K562 (cell line): ENCODE data around the gene CDKN2AIP. TPM values are rescaled to one million over a fixed set of nuclear protein-coding genes. Genes with fewer than 3 reads are reported as not detected.

Source experiments
- CBX5 ChIP-seq: IDR thresholded peaks from 2 replicates; pipeline ENCODE4 v1.6.1; 2014; ENCODE audit warnings: low read depth, borderline replicate concordance
- CC2D1A ChIP-seq: fragments of 450-650 bp; IDR thresholded peaks from 2 replicates; pipeline ENCODE4 v1.6.1; 2017; ENCODE audit warnings: mild to moderate bottlenecking
- FOXA1 ChIP-seq: fragments of 450-650 bp; IDR thresholded peaks from 2 replicates; pipeline ENCODE4 v1.6.1; 2016; ENCODE audit warnings: mild to moderate bottlenecking, borderline replicate concordance
- GATAD2A ChIP-seq: fragments of 450-650 bp; IDR thresholded peaks from 2 replicates; pipeline ENCODE4 v1.6.1; 2017
- JUND ChIP-seq, 2 experiments: IDR thresholded peaks; 2 replicates in 1 of 2; 3 replicates in 1 of 2; pipeline ENCODE4 v1.6.1; 2011; ENCODE audit warnings: borderline replicate concordance in 2 of 2, low read depth in 2 of 2, low read length in 2 of 2, improper control_type of control experiment in 1 of 2, missing biosample characterization in 1 of 2, missing genetic modification characterization in 1 of 2, missing genetic modification reagents in 1 of 2
- KLF10 ChIP-seq: fragments of 250-450 bp; sonication (Bioruptor Pico); IDR thresholded peaks from 2 replicates; pipeline ENCODE4 v1.6.1; 2021; ENCODE audit warnings: matching md5 sums
- NFIC ChIP-seq: fragments of 450-650 bp; IDR thresholded peaks from 2 replicates; pipeline ENCODE4 v1.6.1; 2017; ENCODE audit warnings: mild to moderate bottlenecking, inconsistent platforms
- PHF8 ChIP-seq: fragments of 200-600 bp; sonication (generic); IDR thresholded peaks from 2 replicates; pipeline ENCODE4 v1.6.1; 2012; ENCODE audit warnings: mixed run types, mild to moderate bottlenecking, inconsistent platforms, low read length, moderate library complexity, borderline replicate concordance
- POLR2AphosphoS5 ChIP-seq: IDR thresholded peaks from 2 replicates; pipeline ENCODE4 v1.6.1; 2011; ENCODE audit warnings: mild to moderate bottlenecking, low read depth, low read length, moderate library complexity; ENCODE audit not compliant: control insufficient read depth, insufficient read depth
- SMARCA5 ChIP-seq: fragments of 450-650 bp; IDR thresholded peaks from 2 replicates; pipeline ENCODE4 v1.6.1; 2016
- TEAD1 ChIP-seq, 2 experiments: fragments of 450-650 bp in 1 of 2; sonication (generic) in 1 of 2; formaldehyde crosslinking; IDR thresholded peaks; 2 replicates each; pipeline versions ENCODE4 v1.4.0 to v1.8.0; 2020 to 2022; ENCODE audit warnings: mild to moderate bottlenecking in 2 of 2, missing genetic modification reagents in 1 of 2
- YY1 ChIP-seq, 3 experiments: IDR thresholded peaks; 2 replicates each; pipeline ENCODE4 v1.6.1; 2011; ENCODE audit warnings: low read length in 2 of 3, mild to moderate bottlenecking in 2 of 3, moderate library complexity in 2 of 3, borderline replicate concordance in 1 of 3, control low read depth in 1 of 3, low read depth in 1 of 3; ENCODE audit not compliant: insufficient read depth in 3 of 3, insufficient replicate concordance in 2 of 3, control insufficient read depth in 1 of 3, insufficient read length in 1 of 3; ENCODE audit errors: extremely low read depth in 1 of 3
- ZBTB1 ChIP-seq: sonication (generic); formaldehyde crosslinking; IDR thresholded peaks from 2 replicates; pipeline ENCODE4 v1.8.1; 2023; ENCODE audit warnings: missing genetic modification reagents, low read depth, mild to moderate bottlenecking, borderline replicate concordance
- ZNF121 ChIP-seq: sonication (generic); formaldehyde crosslinking; conservative IDR thresholded peaks from 2 replicates; pipeline ENCODE4 v1.8.0; 2022; ENCODE audit warnings: missing genetic modification reagents
- ZNF224 ChIP-seq: sonication (generic); formaldehyde crosslinking; IDR thresholded peaks from 2 replicates; pipeline ENCODE4 v1.8.0; 2022; ENCODE audit warnings: mild to moderate bottlenecking, missing genetic modification reagents
- ZNF436 ChIP-seq: fragments of 250-450, 450-650 bp; sonication (Bioruptor Pico); formaldehyde crosslinking; IDR thresholded peaks from 2 replicates; pipeline ENCODE4 v1.7.0; 2020; ENCODE audit warnings: mild to moderate bottlenecking
- polyA plus RNA-seq, 8 experiments: library from polyadenylated mRNA; depleted of rRNA in 4 of 8; stranded (reverse) in 5 of 8; unstranded in 3 of 8; fragments of >200 nt; fragmentation: Nextera tagmentation in 2 of 8; fragmentation: Illumina TruSeq in 1 of 8; extraction: Ambion mirVana in 2 of 8; extraction: Trizol in 1 of 8; gene quantifications; 2 replicates each; pipeline versions ENCODE4 v1.2.1 to v1.2.3, GENCODE V29; 2011 to 2014; ENCODE audit warnings: inconsistent platforms in 1 of 8, missing spikeins in 1 of 8
- total RNA-seq, 7 experiments: library from RNA; depleted of rRNA in 6 of 7; stranded (reverse); fragments of >200 nt in 6 of 7; fragmentation: Illumina TruSeq in 2 of 7; extraction: Trizol in 2 of 7; gene quantifications; 2 replicates each; pipeline versions ENCODE4 v1.2.1 to v1.2.3, GENCODE V29; 2011 to 2021; ENCODE audit warnings: low replicate concordance in 1 of 7
- TF ChIP-seq, protein P1 (sequence below): fragments of 450-650 bp; IDR thresholded peaks from 2 replicates; pipeline ENCODE4 v1.6.1; 2018; ENCODE audit not compliant: partially characterized antibody
- TF ChIP-seq, protein P2 (sequence below): fragments of 250-450 bp; sonication (Bioruptor Pico); IDR thresholded peaks from 2 replicates; pipeline ENCODE4 v1.5.0; 2021; ENCODE audit warnings: mild to moderate bottlenecking, moderate library complexity

The CDKN2AIP gene
- total and polyA plus RNA-seq, 9 of the 15 experiments (the other 6 are each of a cell fraction or from before 2014, with no cell fraction given), result 5.9 to 22.0 (median 19.7) TPM

DNA sequence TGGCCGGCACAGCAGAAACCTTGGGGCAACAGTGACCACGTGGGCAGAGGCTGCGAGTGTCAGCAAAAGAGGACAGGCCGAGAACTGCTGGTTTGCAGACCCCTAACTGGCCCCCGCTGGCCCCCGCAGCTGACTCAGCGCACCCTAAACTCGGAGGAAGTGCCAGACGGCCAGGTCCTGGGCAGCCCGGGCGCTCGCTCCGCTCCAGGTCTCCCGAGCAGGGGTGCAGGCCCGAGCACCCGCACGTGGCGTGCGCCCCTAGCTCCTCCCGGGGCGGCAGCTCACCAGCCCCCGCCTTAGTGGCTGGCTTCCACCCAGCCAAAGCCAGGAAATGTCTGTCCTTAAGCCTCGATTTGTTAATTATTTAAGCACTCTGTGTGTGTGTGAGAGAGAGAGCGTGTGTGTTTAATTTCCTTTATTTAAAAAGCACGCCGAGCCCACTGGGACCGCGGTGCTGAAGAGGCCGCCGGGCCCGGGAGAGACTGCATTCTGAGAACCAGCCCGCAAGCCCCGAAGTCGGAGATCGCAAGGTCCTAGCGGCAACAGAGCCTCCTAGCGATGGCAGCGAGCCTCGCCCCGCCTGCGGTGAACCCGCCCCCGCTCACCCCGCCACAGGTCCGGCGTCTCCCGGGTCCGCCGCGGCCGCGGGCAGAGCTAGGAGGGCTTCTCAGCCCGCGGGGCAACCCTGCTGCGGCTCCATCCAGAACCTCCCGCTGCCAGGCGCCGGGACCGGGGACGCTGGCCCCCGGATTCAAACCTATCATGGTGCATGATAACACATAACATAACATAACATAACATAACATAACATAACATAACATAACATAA lies 45.9 kb upstream of the CDKN2AIP start (continued):
- TF ChIP-seq, protein P1, sequence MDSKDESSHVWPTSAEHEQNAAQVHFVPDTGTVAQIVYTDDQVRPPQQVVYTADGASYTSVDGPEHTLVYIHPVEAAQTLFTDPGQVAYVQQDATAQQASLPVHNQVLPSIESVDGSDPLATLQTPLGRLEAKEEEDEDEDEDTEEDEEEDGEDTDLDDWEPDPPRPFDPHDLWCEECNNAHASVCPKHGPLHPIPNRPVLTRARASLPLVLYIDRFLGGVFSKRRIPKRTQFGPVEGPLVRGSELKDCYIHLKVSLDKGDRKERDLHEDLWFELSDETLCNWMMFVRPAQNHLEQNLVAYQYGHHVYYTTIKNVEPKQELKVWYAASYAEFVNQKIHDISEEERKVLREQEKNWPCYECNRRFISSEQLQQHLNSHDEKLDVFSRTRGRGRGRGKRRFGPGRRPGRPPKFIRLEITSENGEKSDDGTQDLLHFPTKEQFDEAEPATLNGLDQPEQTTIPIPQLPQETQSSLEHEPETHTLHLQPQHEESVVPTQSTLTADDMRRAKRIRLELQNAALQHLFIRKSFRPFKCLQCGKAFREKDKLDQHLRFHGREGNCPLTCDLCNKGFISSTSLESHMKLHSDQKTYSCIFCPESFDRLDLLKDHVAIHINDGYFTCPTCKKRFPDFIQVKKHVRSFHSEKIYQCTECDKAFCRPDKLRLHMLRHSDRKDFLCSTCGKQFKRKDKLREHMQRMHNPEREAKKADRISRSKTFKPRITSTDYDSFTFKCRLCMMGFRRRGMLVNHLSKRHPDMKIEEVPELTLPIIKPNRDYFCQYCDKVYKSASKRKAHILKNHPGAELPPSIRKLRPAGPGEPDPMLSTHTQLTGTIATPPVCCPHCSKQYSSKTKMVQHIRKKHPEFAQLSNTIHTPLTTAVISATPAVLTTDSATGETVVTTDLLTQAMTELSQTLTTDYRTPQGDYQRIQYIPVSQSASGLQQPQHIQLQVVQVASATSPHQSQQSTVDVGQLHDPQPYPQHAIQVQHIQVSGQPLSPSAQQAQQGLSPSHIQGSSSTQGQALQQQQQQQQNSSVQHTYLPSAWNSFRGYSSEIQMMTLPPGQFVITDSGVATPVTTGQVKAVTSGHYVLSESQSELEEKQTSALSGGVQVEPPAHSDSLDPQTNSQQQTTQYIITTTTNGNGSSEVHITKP, result no peak
- 0 out of 2 replicates have a peak, but pooled peaks have one; percentile 30 for TF ChIP-seq GATAD2A
- TF ChIP-seq ZNF224 (CRISPR knock-in tag), result no peak
- TF ChIP-seq NFIC, result 0 out of 2 replicates have a peak, but pooled peaks have one; percentile 23
- peak in 2 of 3 experiments; percentile 39 to 47 for TF ChIP-seq YY1 (IDR thresholded peaks at IDR 0.05; ENCODE audit: borderline replicate concordance in 1 of 3, control insufficient read depth in 1 of 3, extremely low read depth in 1 of 3, insufficient read depth in 3 of 3, insufficient read length in 1 of 3, insufficient replicate concordance in 2 of 3, low read depth in 1 of 3, low read length in 2 of 3)
- peak; percentile 91; the same call in 1 of the 2 replicates for TF ChIP-seq CC2D1A
- TF ChIP-seq ZBTB1 (CRISPR knock-in tag), result peak; percentile 19; the same call in 1 of the 2 replicates
- TF ChIP-seq, protein P2, sequence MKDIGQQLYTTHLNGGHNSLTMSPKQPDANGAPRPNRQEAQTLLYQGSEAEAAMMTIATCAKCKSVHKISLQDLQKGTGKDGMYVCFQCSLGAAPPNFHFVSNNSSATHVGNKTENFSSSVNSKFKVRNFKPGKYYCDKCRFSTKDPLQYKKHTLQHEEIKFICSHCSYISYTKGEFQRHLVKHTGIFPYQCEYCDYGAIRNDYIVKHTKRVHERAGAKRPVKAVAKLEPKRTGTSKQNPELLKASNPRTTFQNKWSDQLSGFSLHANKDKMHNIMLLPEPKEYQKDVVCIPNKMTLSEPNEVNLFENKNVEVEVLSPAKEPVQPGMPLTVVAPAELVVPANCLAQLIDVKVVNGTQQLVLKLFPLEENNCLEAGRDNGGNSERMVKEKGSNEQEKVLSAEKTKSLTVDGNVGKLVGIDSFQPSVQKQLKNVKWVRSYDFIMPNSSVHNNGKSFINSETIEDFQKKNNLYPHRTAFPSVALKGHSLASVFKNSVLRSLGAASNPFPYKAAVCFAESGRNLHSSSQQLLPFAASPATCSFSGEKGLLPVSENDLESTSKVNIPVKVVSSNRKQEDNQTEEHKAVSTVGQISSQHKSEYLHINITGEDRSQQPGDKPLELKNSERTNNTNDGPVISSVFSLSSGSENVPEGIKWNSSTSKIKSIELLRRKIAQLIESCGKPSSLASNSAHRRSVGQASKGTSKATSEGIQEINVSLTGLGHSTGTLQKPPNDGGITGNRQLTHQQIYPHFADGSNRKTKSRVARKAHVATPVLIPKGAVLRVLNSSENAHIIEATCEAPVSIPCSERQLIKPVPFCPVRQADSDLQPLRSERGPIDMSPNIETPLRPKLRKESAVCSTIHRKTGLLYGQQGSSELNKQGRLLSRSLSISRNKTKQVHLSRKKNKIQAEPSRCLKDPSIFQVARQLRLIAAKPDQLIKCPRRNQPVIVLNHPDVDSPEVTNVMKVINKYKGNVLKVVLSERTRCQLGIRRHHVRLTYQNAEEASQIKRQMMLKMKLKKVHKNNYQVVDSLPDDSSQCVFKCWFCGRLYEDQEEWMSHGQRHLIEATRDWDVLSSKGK (CRISPR knock-in tag), result no peak
- TF ChIP-seq TEAD1 (CRISPR knock-in tag; IDR thresholded peaks at IDR 0.05), result peak; percentile 23 to 34; a peak in 1 of 4 replicates
- peak; percentile 29; the same call in 1 of the 2 replicates for TF ChIP-seq JUND (IDR thresholded peaks at IDR 0.05; ENCODE audit: borderline replicate concordance, low read depth, low read length)
- TF ChIP-seq JUND (tag; IDR thresholded peaks at IDR 0.05; ENCODE audit: borderline replicate concordance, low read depth, low read length), result no peak; the same call in 2 of the 3 replicates
- TF ChIP-seq ZNF436, result no peak
- no peak for TF ChIP-seq ZNF121 (CRISPR knock-in tag)
- TF ChIP-seq KLF10, result no peak
- peak; percentile 70; the same call in 1 of the 2 replicates for TF ChIP-seq CBX5
- TF ChIP-seq PHF8, result peak; percentile 52; the same call in 1 of the 2 replicates
- no peak for TF ChIP-seq SMARCA5
- TF ChIP-seq POLR2AphosphoS5, result peak; percentile 64
- no peak for TF ChIP-seq FOXA1
